ENCODE results near the gene GLIS2.

Gene GLIS2

GRCh38 chr16:4380119-4381063, 64.5 kb downstream of the GLIS2 start:
- Mint-ChIP-seq H3K36me3 (ENCODE audit: low read depth) (peaks cover 1% of the 10 kb centered on the region), H3K4me1 (ENCODE audit: low read depth) (no peaks in the 10 kb centered on the region), H3K9me3 (no peaks in the 10 kb centered on the region), H3K4me3 (no peak overlapping the region), H3K27ac (no peak overlapping the region), H3K27me3 (no peaks in the 10 kb centered on the region)

GRCh38 chr16:4381072-4381934, 65.4 kb downstream of the GLIS2 start:
- Mint-ChIP-seq H3K4me1 (ENCODE audit: low read depth) (no peaks in the 10 kb centered on the region), H3K4me3 (no peak overlapping the region), H3K9me3 (no peaks in the 10 kb centered on the region), H3K36me3 (ENCODE audit: low read depth) (peaks cover 4% of the 10 kb centered on the region), H3K27me3 (no peaks in the 10 kb centered on the region), H3K27ac (no peak overlapping the region)

- no peak overlapping the region for H3K4me3 Mint-ChIP-seq
- H3K4me1 Mint-ChIP-seq (ENCODE audit: low read depth) = peaks cover 5% of the 10 kb centered on the region
- H3K27ac Mint-ChIP-seq = no peak overlapping the region
- H3K36me3 Mint-ChIP-seq (ENCODE audit: low read depth) = peaks cover 4% of the 10 kb centered on the region
- no peaks in the 10 kb centered on the region for H3K27me3 Mint-ChIP-seq
- H3K9me3 Mint-ChIP-seq = no peaks in the 10 kb centered on the region
Observed at GRCh38 chr16:4381935-4382794, 66.3 kb downstream of the GLIS2 start.

GRCh38 chr16:4382795-4383357, 67.0 kb downstream of the GLIS2 start:
- Mint-ChIP-seq H3K4me3 (no peak overlapping the region), H3K36me3 (ENCODE audit: low read depth) (peaks cover 4% of the 10 kb centered on the region), H3K27ac (no peak overlapping the region), H3K4me1 (ENCODE audit: low read depth) (peaks cover 5% of the 10 kb centered on the region), H3K9me3 (no peaks in the 10 kb centered on the region), H3K27me3 (no peaks in the 10 kb centered on the region)

GRCh38 chr16:4383591-4384444, 68.0 kb downstream of the GLIS2 start:
- Mint-ChIP-seq H3K9me3 (no peaks in the 10 kb centered on the region), H3K27me3 (no peaks in the 10 kb centered on the region), H3K4me3 (no peak overlapping the region), H3K36me3 (ENCODE audit: low read depth) (peaks cover 4% of the 10 kb centered on the region), H3K4me1 (ENCODE audit: low read depth) (peaks cover 5% of the 10 kb centered on the region), H3K27ac (no peak overlapping the region)

- no peaks in the 10 kb centered on the region for H3K9me3 Mint-ChIP-seq
- no peaks in the 10 kb centered on the region for H3K27me3 Mint-ChIP-seq
- H3K27ac Mint-ChIP-seq = no peak overlapping the region
- H3K4me3 Mint-ChIP-seq = no peak overlapping the region
- H3K36me3 Mint-ChIP-seq (ENCODE audit: low read depth) = peaks cover 4% of the 10 kb centered on the region
- H3K4me1 Mint-ChIP-seq (ENCODE audit: low read depth) = peaks cover 5% of the 10 kb centered on the region
Observed at GRCh38 chr16:4384509-4384942, 68.7 kb downstream of the GLIS2 start.

- H3K36me3 Mint-ChIP-seq (ENCODE audit: low read depth) = peaks cover 10% of the 10 kb centered on the region
- H3K4me3 Mint-ChIP-seq = no peak overlapping the region
- H3K4me1 Mint-ChIP-seq (ENCODE audit: low read depth) = peaks cover 5% of the 10 kb centered on the region
- no peaks in the 10 kb centered on the region for H3K27me3 Mint-ChIP-seq
- H3K27ac Mint-ChIP-seq = peak overlapping the region; percentile 26
- no peaks in the 10 kb centered on the region for H3K9me3 Mint-ChIP-seq
Observed at GRCh38 chr16:4385066-4385788, 69.4 kb downstream of the GLIS2 start.

GRCh38 chr16:4385789-4386450, 70.1 kb downstream of the GLIS2 start:
- Mint-ChIP-seq H3K36me3 (ENCODE audit: low read depth) (peaks cover 11% of the 10 kb centered on the region), H3K27me3 (no peaks in the 10 kb centered on the region), H3K27ac (peak overlapping the region; percentile 26), H3K4me3 (no peak overlapping the region), H3K4me1 (ENCODE audit: low read depth) (peaks cover 5% of the 10 kb centered on the region), H3K9me3 (no peaks in the 10 kb centered on the region)

- Mint-ChIP-seq H3K36me3 (ENCODE audit: low read depth) (peaks cover 11% of the 10 kb centered on the region), H3K27ac (no peak overlapping the region), H3K27me3 (no peaks in the 10 kb centered on the region)
Observed at GRCh38 chr16:4386451-4386805, 70.6 kb downstream of the GLIS2 start.

GRCh38 chr16:4386951-4387565, 71.2 kb downstream of the GLIS2 start:
- H3K9me3 Mint-ChIP-seq = no peaks in the 10 kb centered on the region
- no peaks in the 10 kb centered on the region for H3K27me3 Mint-ChIP-seq
- no peak overlapping the region for H3K27ac Mint-ChIP-seq
- no peak overlapping the region for H3K4me3 Mint-ChIP-seq
- H3K36me3 Mint-ChIP-seq (ENCODE audit: low read depth) = peaks cover 11% of the 10 kb centered on the region
- peaks cover 5% of the 10 kb centered on the region for H3K4me1 Mint-ChIP-seq (ENCODE audit: low read depth)

More at GRCh38 chr16:4386451-4386805, 70.6 kb downstream of the GLIS2 start:
- H3K4me1 Mint-ChIP-seq (ENCODE audit: low read depth) = peaks cover 5% of the 10 kb centered on the region
- H3K9me3 Mint-ChIP-seq = no peaks in the 10 kb centered on the region
- H3K4me3 Mint-ChIP-seq = no peak overlapping the region

- H3K27me3 Mint-ChIP-seq = no peaks in the 10 kb centered on the region
- H3K36me3 Mint-ChIP-seq (ENCODE audit: low read depth) = peaks cover 11% of the 10 kb centered on the region
- H3K27ac Mint-ChIP-seq = no peak overlapping the region
- H3K4me3 Mint-ChIP-seq = no peak overlapping the region
- peaks cover 5% of the 10 kb centered on the region for H3K4me1 Mint-ChIP-seq (ENCODE audit: low read depth)
- no peaks in the 10 kb centered on the region for H3K9me3 Mint-ChIP-seq
Observed at GRCh38 chr16:4387781-4388180, 71.9 kb downstream of the GLIS2 start.

- no peaks in the 10 kb centered on the region for H3K27me3 Mint-ChIP-seq
- no peaks in the 10 kb centered on the region for H3K9me3 Mint-ChIP-seq
- H3K4me1 Mint-ChIP-seq (ENCODE audit: low read depth) = peaks cover 5% of the 10 kb centered on the region
- peaks cover 11% of the 10 kb centered on the region for H3K36me3 Mint-ChIP-seq (ENCODE audit: low read depth)
- no peak overlapping the region for H3K4me3 Mint-ChIP-seq
- no peak overlapping the region for H3K27ac Mint-ChIP-seq
Observed at GRCh38 chr16:4388271-4389021, 72.6 kb downstream of the GLIS2 start.
